PC-3 (cell line): ENCODE data around the gene GLYATL1B. TPM values are rescaled to one million over a fixed set of nuclear protein-coding genes. Genes with fewer than 3 reads are reported as not detected.
"Not testable (repeated sequence)": the region's sequence is repeated elsewhere in the genome, so short reads cannot be mapped to it uniquely, and the experiment has no call there.

Source experiments
- ATAC-seq: fragments of 200-7000 bp; cut with Tn5 transposase; 2 replicates; pipeline ENCODE4 v1.9.1; 2020; ENCODE audit warnings: mild to moderate bottlenecking, moderate library complexity
- BruUV-seq: library from RNA; stranded (reverse); fragments of 400-500 nt; replicated peaks from 2 replicates; lab custom pipeline; 2021; lab: Mats Ljungman, UMichigan
- CTCF ChIA-PET: fragments of 300-600 bp; sonication (Branson Sonifier 250); formaldehyde crosslinking; loops from one replicate; lab custom pipeline; 2022; ENCODE audit warnings: antibody characterized with exemption; lab: Charles Lee
- POLR2A ChIA-PET: fragments of 300-600 bp; sonication (Branson Sonifier 250); formaldehyde crosslinking; loops from one replicate; lab custom pipeline; 2022; ENCODE audit warnings: antibody characterized with exemption; ENCODE audit not compliant: unreplicated experiment; lab: Charles Lee
- DNase-seq: peaks from one replicate; pipeline ENCODE4 v3.0.0-alpha.2; 2015
- H2AFZ ChIP-seq: fragments of 300-600 bp; sonication (generic); 2 replicates; pipeline ENCODE4 v1.6.0; 2016; ENCODE audit warnings: antibody characterized with exemption, low read length
- H3F3A ChIP-seq: fragments of 300-600 bp; sonication (generic); one replicate; pipeline ENCODE4 v1.6.0; 2017; ENCODE audit warnings: antibody characterized with exemption, low read length, control low read depth, mild to moderate bottlenecking; ENCODE audit not compliant: unreplicated experiment
- H3K27ac ChIP-seq: fragments of 300-600 bp; sonication (generic); 2 replicates; pipeline ENCODE4 v1.5.1; 2016; ENCODE audit warnings: mild to moderate bottlenecking, low read length
- H3K27me3 ChIP-seq: fragments of 300-600 bp; sonication (generic); 2 replicates; pipeline ENCODE4 v1.6.1; 2016; ENCODE audit warnings: low read length, mixed read lengths
- H3K36me3 ChIP-seq: fragments of 300-600 bp; sonication (generic); 2 replicates; pipeline ENCODE4 v1.6.1; 2016; ENCODE audit warnings: low read depth, mixed run types, low read length, mixed read lengths
- H3K4me1 ChIP-seq: fragments of 300-600 bp; sonication (generic); 2 replicates; pipeline ENCODE4 v1.5.1; 2016; ENCODE audit warnings: low read length; ENCODE audit not compliant: insufficient read depth
- H3K4me2 ChIP-seq: fragments of 300-600 bp; sonication (generic); 2 replicates; pipeline ENCODE4 v1.6.0; 2016; ENCODE audit warnings: low read length
- H3K4me3 ChIP-seq: fragments of 300-600 bp; sonication (generic); 2 replicates; pipeline ENCODE4 v1.5.1; 2016; ENCODE audit warnings: mild to moderate bottlenecking, low read length, mixed read lengths
- H3K79me2 ChIP-seq: fragments of 300-600 bp; sonication (generic); 2 replicates; pipeline ENCODE4 v1.6.1; 2017; ENCODE audit warnings: low read length, mixed read lengths
- H3K9ac ChIP-seq: fragments of 300-600 bp; sonication (generic); 2 replicates; pipeline ENCODE4 v1.6.0; 2016; ENCODE audit warnings: mild to moderate bottlenecking, low read length
- H3K9me2 ChIP-seq: fragments of 300-600 bp; sonication (generic); replicated peaks from 2 replicates; pipeline ENCODE4 v1.6.1; 2016; ENCODE audit warnings: mixed run types, low read length, mixed read lengths
- H3K9me3 ChIP-seq: fragments of 300-600 bp; sonication (generic); 2 replicates; pipeline ENCODE4 v1.6.1; 2016; ENCODE audit warnings: low read length, mixed read lengths
- H4K20me1 ChIP-seq: fragments of 300-600 bp; sonication (generic); 2 replicates; pipeline ENCODE4 v1.6.1; 2016; ENCODE audit warnings: low read length, mixed read lengths
- EZH2 ChIP-seq: fragments of 300-600 bp; sonication (generic); IDR thresholded peaks from one replicate; pipeline ENCODE4 v1.6.1; 2017; ENCODE audit warnings: antibody characterized with exemption, mild to moderate bottlenecking, low read length; ENCODE audit not compliant: unreplicated experiment
- EZH2phosphoT487 ChIP-seq: fragments of 300-600 bp; sonication (generic); IDR thresholded peaks from 2 replicates; pipeline ENCODE4 v1.6.1; 2018; ENCODE audit warnings: mild to moderate bottlenecking, antibody characterized with exemption, low read length, borderline replicate concordance
- intact Hi-C: fragments of 100-400 bp; cut with micrococcal nuclease; formaldehyde crosslinking; loops from 2 replicates; pipeline ENCODE4 v1.9.0; 2023
- total RNA-seq: library from RNA; depleted of rRNA; stranded (reverse); fragments of >200 nt; gene quantifications from 2 replicates; pipeline ENCODE4 v1.2.3, GENCODE V29; 2014
- TF ChIP-seq, protein P1 (sequence below): fragments of 300-600 bp; sonication (generic); conservative IDR thresholded peaks from 2 replicates; pipeline ENCODE4 v1.5.1; 2017; ENCODE audit warnings: antibody characterized with exemption, low read depth, mild to moderate bottlenecking, low read length

Gene GLYATL1B
- total RNA-seq, 1 experiment from 2014 or later = not detected

- ATAC-seq (peak; percentile 93), DNase-seq (peak; percentile 98)
- H3K4me1 ChIP-seq = peaks cover 23% of the 10 kb centered on the region
- H3K9me3 ChIP-seq = no peaks in the 10 kb centered on the region
- H4K20me1 ChIP-seq = no peaks in the 10 kb centered on the region
- no peaks in the 10 kb centered on the region for H3K9me2 ChIP-seq
- no TSS peak for BruUV-seq
- peak within 1 kb of the TSS; percentile 94 for H2AFZ ChIP-seq
- peaks cover 18% of the 10 kb centered on the region for H3K79me2 ChIP-seq
- H3F3A ChIP-seq = no peaks in the 10 kb centered on the region
- peak within 1 kb of the TSS; percentile 68 for H3K4me3 ChIP-seq
- no peaks in the 10 kb centered on the region for H3K27me3 ChIP-seq
- POLR2A ChIA-PET = interaction anchor here (0.6 kb wide), 1 partner anchor 650 kb away, joined by 4 read pairs; no protein-coding TSS in a partner anchor
- no peak for TF ChIP-seq EZH2phosphoT487
- TF ChIP-seq, protein P1, sequence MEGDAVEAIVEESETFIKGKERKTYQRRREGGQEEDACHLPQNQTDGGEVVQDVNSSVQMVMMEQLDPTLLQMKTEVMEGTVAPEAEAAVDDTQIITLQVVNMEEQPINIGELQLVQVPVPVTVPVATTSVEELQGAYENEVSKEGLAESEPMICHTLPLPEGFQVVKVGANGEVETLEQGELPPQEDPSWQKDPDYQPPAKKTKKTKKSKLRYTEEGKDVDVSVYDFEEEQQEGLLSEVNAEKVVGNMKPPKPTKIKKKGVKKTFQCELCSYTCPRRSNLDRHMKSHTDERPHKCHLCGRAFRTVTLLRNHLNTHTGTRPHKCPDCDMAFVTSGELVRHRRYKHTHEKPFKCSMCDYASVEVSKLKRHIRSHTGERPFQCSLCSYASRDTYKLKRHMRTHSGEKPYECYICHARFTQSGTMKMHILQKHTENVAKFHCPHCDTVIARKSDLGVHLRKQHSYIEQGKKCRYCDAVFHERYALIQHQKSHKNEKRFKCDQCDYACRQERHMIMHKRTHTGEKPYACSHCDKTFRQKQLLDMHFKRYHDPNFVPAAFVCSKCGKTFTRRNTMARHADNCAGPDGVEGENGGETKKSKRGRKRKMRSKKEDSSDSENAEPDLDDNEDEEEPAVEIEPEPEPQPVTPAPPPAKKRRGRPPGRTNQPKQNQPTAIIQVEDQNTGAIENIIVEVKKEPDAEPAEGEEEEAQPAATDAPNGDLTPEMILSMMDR = no peak
- no peak for TF ChIP-seq EZH2
- CTCF ChIA-PET = interaction anchor here (0.5 to 1.9 kb wide), 6 partner anchors 29 to 897 kb away, joined by 3 to 9 read pairs (median 6); partner anchors contain the start of gene DTX4
- no peak within 1 kb of the TSS; the same call in 1 of the 2 replicates for H3K27ac ChIP-seq
- H3K4me2 ChIP-seq = peak within 1 kb of the TSS; percentile 93
- peak within 1 kb of the TSS; percentile 80 for H3K9ac ChIP-seq
- H3K36me3 ChIP-seq = peaks cover 24% of the 10 kb centered on the region
- intact Hi-C loops = loop anchor here (1.0 kb wide), 1 partner anchor 36 kb away; the partner anchor contains the start of gene FAM111A
These were observed 20.5 kb downstream of the GLYATL1B start, which contains the start of gene FAM111B for GRCh38 chr11:59106363-59107336. FAM111B (plus strand) TSS chr11:59107237; CDS start chr11:59109626, 2,389 bp downstream.

DNA sequence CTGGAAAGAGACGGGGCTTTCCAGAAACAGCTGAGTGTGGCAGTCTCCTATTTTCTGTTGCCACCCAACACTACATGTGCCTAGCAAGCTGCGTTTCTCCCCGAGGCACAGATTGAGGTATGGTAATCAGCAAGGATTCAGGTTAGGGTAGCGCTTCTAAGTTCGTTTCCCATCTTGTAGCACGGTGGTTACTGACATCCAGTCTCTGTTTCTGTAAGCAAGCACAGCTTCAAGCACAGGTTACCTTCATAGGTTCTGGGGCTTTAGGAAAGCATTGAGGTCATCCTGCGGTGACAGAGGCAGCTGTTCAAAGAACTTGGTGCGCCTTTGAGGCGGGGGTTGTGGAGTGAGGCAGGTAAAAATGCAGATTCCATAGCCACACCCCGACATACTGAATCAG lies 21.6 kb downstream of the GLYATL1B start:
- BruUV-seq, H3K9me3 ChIP-seq, H3K27me3 ChIP-seq, H3K9me2 ChIP-seq, H4K20me1 ChIP-seq, H3K27ac ChIP-seq, POLR2A ChIA-PET, H3F3A ChIP-seq: not testable (repeated sequence)
- DNase-seq (peak; percentile 39), ATAC-seq (peak; percentile 2; the same call in 1 of the 2 replicates)
- Histone ChIP-seq H3K4me3 (peak overlapping the region; percentile 68), H2AFZ (peak overlapping the region; percentile 94), H3K36me3 (peaks cover 33% of the 10 kb centered on the region), H3K9ac (peak overlapping the region; percentile 80), H3K4me1 (peaks cover 23% of the 10 kb centered on the region), H3K79me2 (peaks cover 18% of the 10 kb centered on the region), H3K4me2 (peak overlapping the region; percentile 89)
- intact Hi-C loops = loop anchor here (1.0 kb wide), 1 partner anchor 35 kb away; the partner anchor contains the start of gene FAM111A
- CTCF ChIA-PET = interaction anchor here (1.1 to 1.9 kb wide), 3 partner anchors 28 to 64 kb away, joined by 3 to 9 read pairs (median 6); partner anchors contain the start of gene DTX4

GRCh38 chr11:59112494-59112893 lies 26.4 kb downstream of the GLYATL1B start:
- peaks cover 75% of the 10 kb centered on the region for H3K36me3 ChIP-seq
- peak; percentile 46 for DNase-seq
- peaks cover 15% of the 10 kb centered on the region for H3K79me2 ChIP-seq
- H3K9ac ChIP-seq = no peak overlapping the region
- H3F3A ChIP-seq = no peaks in the 10 kb centered on the region
- no peaks in the 10 kb centered on the region for H3K27me3 ChIP-seq
- peaks cover 13% of the 10 kb centered on the region; the same call in 1 of the 2 replicates for H3K4me1 ChIP-seq
- ChIA-PET CTCF (no interaction called here), POLR2A (no interaction called here)
- H4K20me1 ChIP-seq = no peaks in the 10 kb centered on the region
- no peak for ATAC-seq
- H3K4me2 ChIP-seq = 0 out of 2 replicates have a peak overlapping the region, but pooled peaks have one; percentile 4
- no peak overlapping the region for H3K4me3 ChIP-seq
- intact Hi-C loops = no loop called here
- no peak overlapping the region for H2AFZ ChIP-seq
- BruUV-seq = no TSS peak
- peaks cover 5% of the 10 kb centered on the region; the same call in 1 of the 2 replicates for H3K9me3 ChIP-seq
- H3K27ac ChIP-seq = no peak overlapping the region
- no peaks in the 10 kb centered on the region for H3K9me2 ChIP-seq
- TF ChIP-seq, protein P1 = no peak
- TF ChIP-seq EZH2 (no peak), EZH2phosphoT487 (no peak)
